ENCODE results near the gene PSD4. TPM values are rescaled to one million over a fixed set of nuclear protein-coding genes. Genes with fewer than 3 reads are reported as not detected.

Gene PSD4
- total and polyA plus RNA-seq, 10 of the 15 experiments (the other 5 are each of a cell fraction or from before 2014, with no cell fraction given) = 0.68 to 114 (median 35.1) TPM

DNA sequence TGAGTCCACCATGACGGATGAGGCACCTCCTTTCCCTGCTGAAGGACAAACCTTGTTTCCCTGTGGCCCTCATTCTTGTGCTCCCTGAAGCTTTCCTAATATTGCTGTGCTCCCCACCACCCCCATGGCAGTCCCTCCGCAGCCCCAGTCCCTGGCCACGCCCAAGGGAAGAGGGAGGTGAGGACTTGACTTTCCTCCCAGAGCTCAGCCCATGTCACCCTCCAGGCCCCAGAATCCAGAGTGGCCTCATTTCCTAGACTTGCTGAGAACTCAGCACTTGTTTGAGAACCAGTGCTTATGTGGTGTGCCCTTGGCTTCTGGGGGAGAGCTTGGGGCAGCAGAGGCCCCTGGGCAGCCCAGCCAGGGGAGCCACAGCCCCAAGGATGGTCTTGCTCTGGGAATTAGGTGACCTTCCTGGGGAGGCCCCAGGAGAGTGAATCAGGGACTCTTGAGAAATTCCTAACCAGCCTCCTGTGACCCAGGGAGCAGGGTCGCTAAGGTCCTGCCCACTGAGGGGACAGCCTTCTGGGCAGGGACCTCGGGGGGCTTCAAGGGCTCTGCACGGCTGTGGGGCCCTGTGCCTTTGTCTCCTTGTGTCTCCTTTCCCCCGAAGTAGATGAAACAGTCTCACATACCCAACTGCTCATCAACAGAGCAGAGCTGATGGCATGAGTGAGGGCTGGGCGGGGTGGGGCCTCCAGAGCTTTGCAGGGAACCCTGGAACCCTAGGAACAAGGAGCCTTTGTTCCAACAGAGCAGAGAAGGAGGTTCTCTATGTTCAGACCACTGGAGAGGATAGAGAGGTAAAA is 27.9 kb downstream of the PSD4 start (continued):
- TF ChIP-seq, protein P1, sequence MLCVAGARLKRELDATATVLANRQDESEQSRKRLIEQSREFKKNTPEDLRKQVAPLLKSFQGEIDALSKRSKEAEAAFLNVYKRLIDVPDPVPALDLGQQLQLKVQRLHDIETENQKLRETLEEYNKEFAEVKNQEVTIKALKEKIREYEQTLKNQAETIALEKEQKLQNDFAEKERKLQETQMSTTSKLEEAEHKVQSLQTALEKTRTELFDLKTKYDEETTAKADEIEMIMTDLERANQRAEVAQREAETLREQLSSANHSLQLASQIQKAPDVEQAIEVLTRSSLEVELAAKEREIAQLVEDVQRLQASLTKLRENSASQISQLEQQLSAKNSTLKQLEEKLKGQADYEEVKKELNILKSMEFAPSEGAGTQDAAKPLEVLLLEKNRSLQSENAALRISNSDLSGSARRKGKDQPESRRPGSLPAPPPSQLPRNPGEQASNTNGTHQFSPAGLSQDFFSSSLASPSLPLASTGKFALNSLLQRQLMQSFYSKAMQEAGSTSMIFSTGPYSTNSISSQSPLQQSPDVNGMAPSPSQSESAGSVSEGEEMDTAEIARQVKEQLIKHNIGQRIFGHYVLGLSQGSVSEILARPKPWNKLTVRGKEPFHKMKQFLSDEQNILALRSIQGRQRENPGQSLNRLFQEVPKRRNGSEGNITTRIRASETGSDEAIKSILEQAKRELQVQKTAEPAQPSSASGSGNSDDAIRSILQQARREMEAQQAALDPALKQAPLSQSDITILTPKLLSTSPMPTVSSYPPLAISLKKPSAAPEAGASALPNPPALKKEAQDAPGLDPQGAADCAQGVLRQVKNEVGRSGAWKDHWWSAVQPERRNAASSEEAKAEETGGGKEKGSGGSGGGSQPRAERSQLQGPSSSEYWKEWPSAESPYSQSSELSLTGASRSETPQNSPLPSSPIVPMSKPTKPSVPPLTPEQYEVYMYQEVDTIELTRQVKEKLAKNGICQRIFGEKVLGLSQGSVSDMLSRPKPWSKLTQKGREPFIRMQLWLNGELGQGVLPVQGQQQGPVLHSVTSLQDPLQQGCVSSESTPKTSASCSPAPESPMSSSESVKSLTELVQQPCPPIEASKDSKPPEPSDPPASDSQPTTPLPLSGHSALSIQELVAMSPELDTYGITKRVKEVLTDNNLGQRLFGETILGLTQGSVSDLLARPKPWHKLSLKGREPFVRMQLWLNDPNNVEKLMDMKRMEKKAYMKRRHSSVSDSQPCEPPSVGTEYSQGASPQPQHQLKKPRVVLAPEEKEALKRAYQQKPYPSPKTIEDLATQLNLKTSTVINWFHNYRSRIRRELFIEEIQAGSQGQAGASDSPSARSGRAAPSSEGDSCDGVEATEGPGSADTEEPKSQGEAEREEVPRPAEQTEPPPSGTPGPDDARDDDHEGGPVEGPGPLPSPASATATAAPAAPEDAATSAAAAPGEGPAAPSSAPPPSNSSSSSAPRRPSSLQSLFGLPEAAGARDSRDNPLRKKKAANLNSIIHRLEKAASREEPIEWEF (IDR thresholded peaks at IDR 0.05; ENCODE audit: insufficient replicate concordance, low read depth, low read length) = no peak
- no peak for TF ChIP-seq CBX5 (IDR thresholded peaks at IDR 0.05; ENCODE audit: low read depth)
- TF ChIP-seq MAX (IDR thresholded peaks at IDR 0.05; ENCODE audit: low read depth, low read length) = no peak
- TF ChIP-seq MEF2B (IDR thresholded peaks at IDR 0.05; ENCODE audit: partially characterized antibody, poor library complexity, severe bottlenecking) = no peak
- no peak for TF ChIP-seq EZH2 (IDR thresholded peaks at IDR 0.05; ENCODE audit: borderline replicate concordance, control insufficient read depth, low read depth, low read length)
- no peak for TF ChIP-seq ZBED1 (IDR thresholded peaks at IDR 0.05; ENCODE audit: borderline replicate concordance)
- no peak for TF ChIP-seq MYC (IDR thresholded peaks at IDR 0.05; ENCODE audit: insufficient read depth, insufficient read length, insufficient replicate concordance, low read length, severe bottlenecking)
- no peak for TF ChIP-seq SMC3 (IDR thresholded peaks at IDR 0.05; ENCODE audit: borderline replicate concordance, low read length)
- TF ChIP-seq IRF4 (IDR thresholded peaks at IDR 0.05; ENCODE audit: low read depth, low read length) = no peak
- no peak for TF ChIP-seq KDM1A (IDR thresholded peaks at IDR 0.05; ENCODE audit: borderline replicate concordance)

Measured in GM12878 (cell line).